ENCODE measurements around the gene BRCA2.

The BRCA2 gene

DNA sequence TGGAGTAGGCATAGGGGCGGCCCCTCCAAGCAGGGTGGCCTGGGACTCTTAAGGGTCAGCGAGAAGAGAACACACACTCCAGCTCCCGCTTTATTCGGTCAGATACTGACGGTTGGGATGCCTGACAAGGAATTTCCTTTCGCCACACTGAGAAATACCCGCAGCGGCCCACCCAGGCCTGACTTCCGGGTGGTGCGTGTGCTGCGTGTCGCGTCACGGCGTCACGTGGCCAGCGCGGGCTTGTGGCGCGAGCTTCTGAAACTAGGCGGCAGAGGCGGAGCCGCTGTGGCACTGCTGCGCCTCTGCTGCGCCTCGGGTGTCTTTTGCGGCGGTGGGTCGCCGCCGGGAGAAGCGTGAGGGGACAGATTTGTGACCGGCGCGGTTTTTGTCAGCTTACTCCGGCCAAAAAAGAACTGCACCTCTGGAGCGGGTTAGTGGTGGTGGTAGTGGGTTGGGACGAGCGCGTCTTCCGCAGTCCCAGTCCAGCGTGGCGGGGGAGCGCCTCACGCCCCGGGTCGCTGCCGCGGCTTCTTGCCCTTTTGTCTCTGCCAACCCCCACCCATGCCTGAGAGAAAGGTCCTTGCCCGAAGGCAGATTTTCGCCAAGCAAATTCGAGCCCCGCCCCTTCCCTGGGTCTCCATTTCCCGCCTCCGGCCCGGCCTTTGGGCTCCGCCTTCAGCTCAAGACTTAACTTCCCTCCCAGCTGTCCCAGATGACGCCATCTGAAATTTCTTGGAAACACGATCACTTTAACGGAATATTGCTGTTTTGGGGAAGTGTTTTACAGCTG, at the start of gene BRCA2, which contains the start of gene ZAR1L:
TSS of gene BRCA2 (plus strand) at position 271 of the 790 bp plus-strand sequence. CDS start 953 bp downstream, outside the sequence.
TSS of gene ZAR1L (minus strand) at position 126 of the 790 bp plus-strand sequence. CDS start 3,438 bp downstream, outside the sequence.
- peak; percentile 89 for DNase-seq

DNA sequence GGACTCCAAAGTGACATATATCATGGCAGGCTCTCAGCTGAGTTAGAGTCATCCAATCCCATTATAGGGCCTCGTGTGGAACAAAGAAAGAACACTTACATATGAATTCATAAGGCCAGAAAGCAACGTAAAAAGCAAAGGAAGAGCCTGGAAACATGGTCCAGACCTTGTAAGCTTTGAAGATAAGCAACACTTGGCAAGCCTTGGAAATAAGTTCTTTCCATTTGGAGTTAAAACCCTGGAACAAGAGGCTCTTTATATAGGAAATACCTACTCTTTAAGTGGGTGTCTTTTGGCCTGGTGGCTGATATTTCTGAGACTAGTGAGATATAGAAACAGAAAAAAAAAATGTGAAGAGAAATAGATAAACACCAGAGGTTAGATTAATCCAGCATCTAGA, 49.6 kb upstream of the BRCA2 start:
- DNase-seq: no peak

DNA sequence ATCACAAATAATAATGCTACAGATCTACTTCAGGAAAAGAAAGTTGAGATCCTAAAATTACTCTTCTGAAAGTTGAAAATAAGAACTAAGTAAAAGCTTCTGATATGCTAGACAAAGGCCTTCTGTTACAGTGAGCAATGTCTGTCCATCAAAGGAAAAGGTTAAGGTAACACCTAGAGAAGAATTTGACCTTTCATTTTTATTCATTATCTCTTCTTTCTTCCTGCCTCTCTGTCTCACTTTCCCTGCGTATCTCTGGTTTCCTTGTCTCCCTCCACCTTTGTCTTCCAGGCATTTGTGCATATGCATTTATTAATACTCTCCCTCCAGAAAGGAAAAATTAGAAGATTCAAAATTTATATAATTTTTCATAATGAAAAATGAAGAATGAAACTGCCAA, 49.2 kb upstream of the BRCA2 start:
- DNase-seq: no peak

- peak; percentile 58 for DNase-seq
Measured at GRCh38 chr13:32267836-32268439, 47.4 kb upstream of the BRCA2 start.

GRCh38 chr13:32272021-32272683, 43.2 kb upstream of the BRCA2 start:
- DNase-seq: no peak

DNA sequence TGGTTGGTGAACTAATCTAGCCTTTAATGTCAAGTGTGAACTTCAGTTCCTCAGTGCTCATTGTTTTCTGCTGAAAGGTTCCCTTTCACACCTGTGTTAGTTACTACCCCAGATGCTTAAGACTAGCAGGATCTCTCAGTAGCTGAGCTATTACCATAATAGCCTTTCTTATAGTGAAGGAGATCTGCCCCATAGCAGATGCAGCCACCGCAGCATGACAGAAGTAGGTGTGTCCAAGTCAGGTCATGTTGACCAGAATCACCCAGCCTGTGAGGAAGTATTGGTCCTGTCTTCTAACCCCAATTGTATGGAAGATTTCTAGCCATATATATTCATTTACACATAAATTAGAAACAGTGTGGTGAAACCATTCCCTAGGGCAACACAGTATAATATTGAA, 37.5 kb upstream of the BRCA2 start:
- no peak for DNase-seq

DNA sequence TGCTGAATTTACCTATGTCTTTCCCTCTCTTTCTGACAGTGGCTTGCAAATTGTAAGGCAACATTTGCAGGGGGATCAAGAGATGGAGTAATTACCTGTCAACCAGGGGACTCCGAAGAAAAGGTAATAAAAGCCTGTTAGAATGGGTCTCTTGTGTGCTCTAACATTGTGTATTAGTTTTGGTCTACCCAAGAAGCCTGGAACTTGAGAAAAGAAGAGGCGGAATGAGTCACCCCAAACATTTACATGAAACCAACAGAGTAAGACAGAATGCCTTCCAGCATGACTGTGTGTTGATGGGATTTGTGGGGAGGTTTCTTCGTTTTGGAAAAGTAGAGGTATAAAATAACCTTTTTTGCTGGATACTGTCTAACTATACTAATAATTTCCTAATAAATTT, 36.9 kb upstream of the BRCA2 start:
- DNase-seq: no peak

GRCh38 chr13:32281096-32281495, 34.2 kb upstream of the BRCA2 start:
- DNase-seq: no peak

GRCh38 chr13:32282096-32282711, 33.1 kb upstream of the BRCA2 start:
- DNase-seq: no peak

GRCh38 chr13:32284927-32285632, 30.2 kb upstream of the BRCA2 start:
- no peak for DNase-seq

GRCh38 chr13:32285633-32285965, 29.7 kb upstream of the BRCA2 start:
- DNase-seq: no peak

GRCh38 chr13:32297206-32297605, 18.1 kb upstream of the BRCA2 start:
- DNase-seq: no peak

DNA sequence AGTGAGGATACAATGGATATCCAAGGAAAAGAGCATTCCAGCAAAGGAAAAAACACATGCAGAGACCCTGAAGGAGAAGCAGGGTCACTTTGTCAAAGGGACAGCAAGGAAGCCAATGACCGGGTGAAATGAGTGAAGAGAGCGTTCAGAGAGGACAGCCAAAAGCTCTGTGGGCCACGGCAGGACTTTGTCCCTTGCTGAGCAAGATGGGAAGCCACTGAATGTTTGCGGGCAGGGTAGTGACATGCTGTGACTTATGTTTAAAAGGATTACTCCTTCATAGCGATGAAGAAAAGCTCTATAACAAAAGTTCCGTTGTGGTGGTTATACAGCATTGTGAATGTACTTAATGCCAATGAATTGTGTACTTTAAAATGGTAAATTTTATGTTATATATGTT, 16.6 kb upstream of the BRCA2 start:
- no peak for DNase-seq

DNA sequence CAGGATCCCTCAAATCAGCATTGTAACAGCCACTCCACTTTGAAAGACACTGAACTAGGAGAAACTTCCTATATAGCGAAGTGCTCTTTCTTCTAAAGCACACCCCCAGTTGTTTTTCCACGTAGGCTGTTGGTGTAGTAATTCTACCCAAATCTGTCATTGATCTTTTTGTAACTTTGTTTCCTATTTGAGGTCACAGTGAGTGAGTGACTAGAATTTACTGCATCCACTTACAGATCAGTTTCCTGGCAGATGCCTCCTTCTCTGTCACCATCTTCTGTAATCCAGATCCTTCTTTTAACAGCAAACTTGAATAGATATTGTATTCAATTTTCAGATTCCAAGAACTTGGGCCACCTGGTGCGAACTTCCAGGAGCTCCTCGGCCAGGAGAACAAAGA, 15.4 kb upstream of the BRCA2 start:
- DNase-seq: no peak

GRCh38 chr13:32300406-32300805, 14.9 kb upstream of the BRCA2 start:
- DNase-seq: no peak

DNA sequence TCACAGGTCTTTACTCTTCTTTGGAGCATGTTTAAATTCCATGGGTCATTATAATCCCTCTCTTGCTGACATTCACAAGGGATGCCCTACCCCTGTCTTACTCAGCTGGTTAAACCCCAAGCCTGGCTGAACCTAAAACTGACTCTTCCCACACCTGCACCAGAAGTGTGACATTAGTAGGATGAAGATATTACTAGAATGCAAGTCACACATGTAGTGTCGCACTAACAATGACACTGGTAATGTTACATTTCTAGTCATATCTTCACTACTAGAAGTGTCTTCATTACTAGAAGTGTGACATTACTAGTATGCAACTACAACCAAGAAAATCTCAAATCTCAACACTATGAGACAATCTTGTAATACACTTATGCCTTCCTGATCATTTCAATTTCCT, 14.4 kb upstream of the BRCA2 start:
- DNase-seq: no peak

- DNase-seq: no peak
Measured at GRCh38 chr13:32302461-32302860, 12.8 kb upstream of the BRCA2 start.

DNA sequence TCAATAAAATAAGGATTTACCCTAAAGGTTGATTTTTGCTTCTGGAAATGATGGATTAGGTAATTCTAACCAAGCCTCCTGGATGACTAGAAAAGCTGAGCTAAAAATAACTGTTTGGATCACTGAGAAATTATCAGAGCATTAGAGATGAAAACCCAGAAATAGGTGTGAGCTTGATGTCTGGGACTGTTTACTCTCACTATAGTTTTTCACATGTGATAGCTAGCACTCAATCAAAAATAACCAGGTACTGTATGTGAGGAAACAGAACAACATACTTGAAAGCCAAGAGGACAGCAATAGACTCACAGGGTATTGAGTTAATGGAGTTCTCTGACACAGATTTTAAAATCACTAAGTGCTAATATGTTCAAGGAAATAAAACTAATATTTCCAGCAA, 9.7 kb upstream of the BRCA2 start:
- no peak for DNase-seq

DNA sequence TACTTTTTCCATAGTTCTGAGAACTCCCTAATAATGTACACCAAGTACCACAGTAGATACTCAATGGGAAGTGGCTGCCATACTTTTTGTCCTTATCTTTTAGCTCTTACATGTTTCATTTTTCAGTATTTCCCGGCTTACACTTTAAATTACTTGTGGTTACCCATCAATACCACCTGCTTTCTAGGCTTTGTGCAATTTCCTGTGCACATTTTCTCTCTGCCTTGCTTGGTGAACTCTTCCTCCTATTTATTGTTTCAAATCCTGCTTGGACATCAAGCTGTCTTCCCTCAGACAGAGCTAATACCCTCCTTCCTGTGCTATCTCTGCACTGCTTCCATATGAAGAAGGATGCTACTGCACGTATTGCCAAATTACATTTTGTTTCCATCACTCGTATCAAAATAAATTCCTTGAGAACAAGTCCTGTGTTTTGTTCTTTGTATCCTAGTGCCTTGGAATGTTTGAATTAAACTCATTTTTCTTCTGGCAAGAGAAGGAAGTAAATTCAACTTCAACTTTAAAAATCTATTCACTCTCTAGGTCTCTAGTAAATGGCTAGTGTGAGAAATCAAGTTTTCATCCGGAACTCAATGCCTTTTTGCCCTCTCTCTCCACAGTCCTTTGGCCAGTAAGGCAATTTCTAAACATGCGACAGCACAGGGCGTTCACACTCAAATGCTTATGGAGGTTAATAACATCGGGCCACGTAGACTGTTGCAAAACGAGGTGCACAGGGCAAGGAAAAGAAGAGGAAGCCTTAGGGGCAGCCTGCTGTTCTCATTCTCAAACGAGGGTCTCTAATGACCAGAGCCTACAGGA, 5.8 kb upstream of the BRCA2 start:
- DNase-seq: no peak

DNA sequence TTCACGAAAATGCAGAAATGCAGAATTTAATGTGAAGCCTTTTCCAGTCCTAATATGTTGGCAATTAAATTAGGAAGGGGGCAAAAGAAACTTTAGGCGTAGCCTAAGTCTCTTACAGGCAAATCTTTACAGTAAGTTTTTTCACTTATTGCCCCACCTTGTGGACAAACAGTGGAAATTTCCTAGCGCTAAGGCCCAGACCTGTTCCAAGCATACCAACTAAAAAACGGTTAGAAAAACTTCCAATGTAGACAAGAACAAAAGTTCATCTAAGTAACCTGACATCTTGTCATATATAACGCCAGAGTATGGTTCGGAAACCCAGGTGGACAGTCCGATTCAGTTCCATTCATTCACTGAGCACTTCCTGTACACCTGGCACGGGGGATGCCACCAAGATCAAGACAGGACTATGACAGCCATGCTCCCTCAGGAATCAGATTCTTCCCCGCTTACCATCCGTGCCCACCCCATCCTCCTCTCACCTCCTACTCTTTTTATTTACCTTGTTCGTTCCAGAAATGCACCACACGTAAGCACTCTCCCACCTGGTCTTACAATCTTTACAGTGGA, 5.1 kb upstream of the BRCA2 start:
- peak; percentile 26 for DNase-seq

- DNase-seq: no peak
Measured at GRCh38 chr13:32311188-32311897, 4.0 kb upstream of the BRCA2 start.
